T47D (cell line): ENCODE results near the gene C19orf47.

Source experiments
- DNase-seq, 2 experiments: peaks; one replicate each; pipeline versions ENCODE4 v3.0.0 to v3.0.0-alpha.2; 2011 to 2012; ENCODE audit warnings: low read depth in 1 of 2, low spot score in 1 of 2
- JUND ChIP-seq: IDR thresholded peaks from 2 replicates; pipeline ENCODE4 v1.6.1; 2012; ENCODE audit warnings: low read depth
- in situ Hi-C: cut with HindIII; loops from 2 replicates; pipeline ENCODE4 v1.10.0; 2016; ENCODE audit warnings: low sequenced_read_pairs, low pct_unique_long_range_greater_than_20kb

C19orf47 gene

GRCh38 chr19:40348125-40348913 lies at the start of gene C19orf47, which contains the start of gene PLD3:
TSS of gene C19orf47 (minus strand) at chr19:40348397. CDS start at chr19:40341857, 6,540 bp downstream.
TSS of gene PLD3 (plus strand) at chr19:40348695. CDS start at chr19:40366484, 17,789 bp downstream.
- peak; percentile 98 for DNase-seq
- no peak for TF ChIP-seq JUND
- in situ Hi-C loops, result no loop called here

GRCh38 chr19:40397568-40397906 lies 49.3 kb upstream of the C19orf47 start:
- in situ Hi-C loops, result no loop called here
- TF ChIP-seq JUND, result no peak
- no peak for DNase-seq

- no peak for DNase-seq
- in situ Hi-C loops, result no loop called here
- no peak for TF ChIP-seq JUND
Observed at GRCh38 chr19:40396886-40397567, 48.8 kb upstream of the C19orf47 start.

GRCh38 chr19:40395956-40396355 lies 47.8 kb upstream of the C19orf47 start:
- in situ Hi-C loops, result no loop called here
- no peak for TF ChIP-seq JUND
- no peak for DNase-seq

GRCh38 chr19:40394816-40395210 lies 46.6 kb upstream of the C19orf47 start:
- in situ Hi-C loops, result no loop called here
- DNase-seq, result no peak
- TF ChIP-seq JUND, result no peak

GRCh38 chr19:40393894-40394815 lies 46.0 kb upstream of the C19orf47 start:
- DNase-seq, result no peak
- no peak for TF ChIP-seq JUND
- in situ Hi-C loops, result no loop called here

- TF ChIP-seq JUND, result no peak
- in situ Hi-C loops, result no loop called here
- peak; percentile 60 to 87 for DNase-seq
Observed at GRCh38 chr19:40392894-40393517, 44.8 kb upstream of the C19orf47 start.

- in situ Hi-C loops, result no loop called here
- DNase-seq, result no peak
- no peak for TF ChIP-seq JUND
Observed at GRCh38 chr19:40392123-40392522, 43.9 kb upstream of the C19orf47 start.

GRCh38 chr19:40390084-40390742 lies 42.0 kb upstream of the C19orf47 start, which contains the start of gene HIPK4:
TSS of gene HIPK4 (minus strand) at chr19:40390181. CDS start at chr19:40389902, 279 bp downstream.
- TF ChIP-seq JUND, result no peak
- no peak for DNase-seq
- in situ Hi-C loops, result no loop called here

GRCh38 chr19:40389404-40390083 lies 41.3 kb upstream of the C19orf47 start:
- DNase-seq, result no peak
- no peak for TF ChIP-seq JUND
- in situ Hi-C loops, result no loop called here

GRCh38 chr19:40388481-40388880 lies 40.3 kb upstream of the C19orf47 start:
- in situ Hi-C loops, result no loop called here
- TF ChIP-seq JUND, result no peak

More at GRCh38 chr19:40388481-40388880, 40.3 kb upstream of the C19orf47 start:
- DNase-seq, result no peak
